ENCODE data around the gene CCNQ.

The CCNQ gene

DNA sequence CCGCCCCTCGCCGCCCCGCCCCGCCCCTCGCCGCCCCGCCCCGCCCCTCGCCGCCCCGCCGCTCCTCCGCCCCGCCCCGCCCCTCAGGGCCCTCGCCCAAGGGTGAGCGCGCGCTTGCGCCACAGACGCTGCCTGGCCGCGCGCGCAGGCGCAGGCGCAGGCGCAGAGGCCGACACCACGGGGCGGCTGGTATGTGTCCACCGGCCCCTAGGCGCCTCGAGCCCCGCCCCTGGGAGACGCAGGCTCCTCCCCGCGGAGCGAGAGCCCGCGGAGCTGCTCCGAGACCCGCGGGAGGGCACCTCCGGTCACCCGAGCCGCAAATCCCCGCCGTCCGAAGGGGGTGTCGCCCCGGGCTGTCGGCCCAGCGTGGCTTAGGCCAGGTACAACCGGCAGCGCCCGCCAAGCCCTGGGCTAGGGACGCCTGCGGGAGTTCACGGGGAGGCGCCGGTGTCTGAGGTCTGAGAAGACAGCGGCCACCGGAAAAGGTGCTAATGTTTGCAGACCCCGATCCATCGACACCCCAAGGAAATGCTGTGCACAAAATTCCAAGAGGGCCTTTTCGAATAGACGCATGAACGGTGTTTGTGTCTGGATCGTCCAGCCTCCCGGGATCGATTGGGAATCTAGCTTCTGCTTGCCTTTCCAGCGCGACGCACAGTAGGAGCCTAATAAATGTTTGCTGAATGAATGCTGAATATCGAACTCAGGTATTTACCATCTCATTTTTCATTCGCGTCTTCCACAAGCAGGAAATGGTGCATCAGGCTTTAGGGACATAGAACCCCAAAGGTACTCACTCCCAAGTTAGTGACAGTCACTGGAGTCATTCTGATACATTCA, 473 bp upstream of the CCNQ start:
- peak overlapping the region; percentile 40 for H3K27ac Mint-ChIP-seq
- no peaks in the 10 kb centered on the region for H3K9me3 Mint-ChIP-seq
- H3K4me3 Mint-ChIP-seq = peak overlapping the region; percentile 83
- H3K4me1 Mint-ChIP-seq (ENCODE audit: low read depth) = peaks cover 33% of the 10 kb centered on the region
- H3K27me3 Mint-ChIP-seq = no peaks in the 10 kb centered on the region
- peaks cover 6% of the 10 kb centered on the region for H3K36me3 Mint-ChIP-seq (ENCODE audit: low read depth)

DNA sequence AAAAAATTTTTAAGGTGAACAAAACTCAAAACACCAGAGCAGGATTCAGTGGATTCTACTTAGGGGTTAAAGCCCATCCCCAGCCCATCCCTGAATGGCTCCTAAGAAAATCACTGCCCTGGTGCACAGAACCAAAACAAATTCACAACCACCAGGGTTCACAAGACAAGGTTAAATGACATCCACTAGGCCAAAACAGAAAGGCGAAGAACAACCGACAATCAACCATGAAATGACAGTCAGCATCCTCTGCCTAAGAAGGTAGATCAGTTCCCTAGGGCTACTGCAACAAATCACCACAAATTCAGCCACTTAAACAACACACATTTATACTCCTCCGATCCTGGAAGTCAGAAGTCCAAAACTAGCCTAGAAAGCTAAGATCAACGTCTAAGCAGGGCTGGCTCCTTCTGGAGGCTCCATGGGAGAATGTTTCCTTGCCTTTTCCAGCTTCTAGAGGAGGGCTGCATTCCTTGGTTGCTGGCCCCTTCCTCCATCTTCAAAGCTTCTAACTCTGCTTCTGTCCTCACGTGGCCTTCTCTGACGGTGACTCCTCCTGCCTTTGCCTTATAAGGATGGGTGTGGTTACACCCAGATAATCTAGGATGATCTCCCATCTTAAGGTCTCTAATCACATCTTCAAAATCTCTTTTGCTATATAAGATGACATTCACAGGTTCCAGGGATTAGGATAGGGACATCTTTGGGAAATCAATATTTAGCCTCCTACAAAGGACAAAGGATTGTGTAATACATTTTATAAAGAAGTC, 1.8 kb downstream of the CCNQ start:
- Mint-ChIP-seq H3K27ac (no peak overlapping the region), H3K36me3 (ENCODE audit: low read depth) (peaks cover 6% of the 10 kb centered on the region), H3K9me3 (no peaks in the 10 kb centered on the region)

DNA sequence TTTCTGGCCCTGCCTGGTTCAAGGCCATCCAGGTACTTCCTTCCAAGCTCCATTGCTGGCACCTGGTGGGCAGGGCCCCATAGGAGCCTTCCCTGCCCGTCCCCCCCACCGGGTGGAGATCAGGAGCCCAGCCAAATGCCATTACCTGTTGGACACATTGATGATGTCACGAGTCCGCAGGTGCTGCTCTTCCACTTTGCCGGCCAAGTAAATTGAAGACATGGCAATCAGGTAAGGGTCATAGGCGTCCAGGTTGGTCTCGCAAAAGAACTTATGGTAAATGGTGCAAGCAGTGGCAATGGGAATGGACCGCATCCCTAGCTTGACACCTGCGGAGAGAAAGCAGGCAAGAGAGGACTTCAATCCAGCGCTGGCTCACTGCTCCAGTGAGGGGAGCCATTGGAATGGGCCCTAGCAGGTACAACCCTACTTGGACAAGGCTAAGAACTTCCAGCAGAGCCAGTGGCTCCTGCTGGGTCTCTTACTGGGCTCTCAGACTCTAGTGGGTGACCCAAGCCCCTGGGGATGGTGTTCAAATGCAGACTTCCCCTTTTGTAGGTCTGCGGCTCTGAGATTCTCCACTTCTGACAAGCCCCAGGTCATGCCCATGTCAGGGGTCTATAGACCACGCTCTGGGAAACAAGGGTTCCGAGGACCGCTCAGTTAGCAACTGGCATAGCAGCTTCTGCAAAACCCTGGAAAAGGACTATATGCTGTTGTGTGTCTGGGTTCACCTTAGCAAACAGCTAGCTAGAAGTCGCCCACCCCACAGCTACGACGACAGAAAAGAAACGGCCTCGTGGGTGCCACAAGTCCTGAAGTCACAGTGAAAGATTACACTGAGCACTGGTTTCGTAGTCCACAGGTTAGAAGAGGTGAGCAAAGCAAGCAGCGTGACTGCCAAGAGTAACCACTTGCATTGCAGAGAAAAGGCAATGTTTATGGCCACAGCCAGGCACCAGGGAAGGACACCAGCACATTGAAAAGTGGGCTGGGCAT, 2.8 kb downstream of the CCNQ start:
- H3K36me3 Mint-ChIP-seq (ENCODE audit: low read depth) = peaks cover 6% of the 10 kb centered on the region
- no peaks in the 10 kb centered on the region for H3K27me3 Mint-ChIP-seq
- no peaks in the 10 kb centered on the region for H3K9me3 Mint-ChIP-seq
- H3K27ac Mint-ChIP-seq = peak overlapping the region; percentile 11
- H3K4me3 Mint-ChIP-seq = no peak overlapping the region
- peaks cover 33% of the 10 kb centered on the region for H3K4me1 Mint-ChIP-seq (ENCODE audit: low read depth)

More for the DNA sequence above, 1.8 kb downstream of the CCNQ start:
- Mint-ChIP-seq H3K4me1 (ENCODE audit: low read depth) (peaks cover 33% of the 10 kb centered on the region), H3K4me3 (peak overlapping the region; percentile 87), H3K27me3 (no peaks in the 10 kb centered on the region)

DNA sequence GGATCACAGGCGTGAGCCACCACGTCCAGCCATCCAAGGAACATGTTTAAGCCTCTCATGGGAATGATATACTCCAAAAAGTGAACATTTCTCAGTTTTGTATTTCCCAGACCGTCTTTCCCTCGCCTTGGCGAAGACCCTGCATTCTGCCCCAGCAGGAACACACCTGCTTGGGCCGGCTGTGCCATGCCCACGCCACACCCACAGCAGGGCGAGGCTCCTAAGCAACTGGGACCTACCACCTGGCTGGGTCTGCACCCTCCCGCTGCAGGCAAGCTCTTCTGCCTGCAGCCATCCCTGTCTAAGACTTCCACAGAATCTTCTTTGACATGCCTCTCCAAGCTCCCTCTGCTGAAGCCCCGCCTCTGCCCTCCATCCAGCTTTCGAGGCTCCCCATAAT, 3.6 kb downstream of the CCNQ start:
- Mint-ChIP-seq H3K4me1 (ENCODE audit: low read depth) (peaks cover 32% of the 10 kb centered on the region), H3K27me3 (no peaks in the 10 kb centered on the region), H3K4me3 (no peak overlapping the region), H3K36me3 (ENCODE audit: low read depth) (peaks cover 6% of the 10 kb centered on the region), H3K9me3 (no peaks in the 10 kb centered on the region), H3K27ac (no peak overlapping the region)

DNA sequence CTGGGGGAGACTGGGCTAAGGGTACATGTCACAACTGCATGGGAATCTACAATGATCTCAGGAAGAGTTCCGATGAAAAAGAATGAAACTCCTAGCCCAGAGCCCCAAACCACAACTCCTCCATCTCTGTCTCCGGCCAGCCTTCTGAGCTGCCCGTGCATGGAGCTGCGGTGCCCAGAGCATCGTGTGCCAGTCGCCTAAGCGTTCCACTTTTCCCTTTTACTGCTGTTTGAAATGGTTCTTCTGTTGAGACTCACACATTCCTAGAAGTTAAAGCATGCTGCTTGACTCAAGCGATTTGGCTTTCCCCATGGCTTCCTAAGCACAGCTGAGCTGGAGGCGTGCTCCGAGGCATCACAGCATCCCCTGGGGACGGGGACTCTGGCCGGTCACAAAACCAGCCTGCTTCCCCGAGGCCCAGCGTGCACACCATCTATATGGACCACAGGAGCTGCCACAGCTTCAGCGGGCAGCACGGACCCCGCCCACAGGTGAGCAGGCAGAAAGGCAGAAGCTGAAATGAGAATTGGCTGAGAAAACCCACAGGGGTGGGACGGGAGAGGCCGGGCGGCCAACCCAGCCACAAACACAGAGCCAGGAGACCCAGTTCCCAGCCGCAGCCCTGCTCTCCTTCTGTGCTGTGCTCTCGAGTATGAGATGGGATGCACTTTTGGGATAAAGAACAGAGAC, 5.0 kb downstream of the CCNQ start:
- Mint-ChIP-seq H3K36me3 (ENCODE audit: low read depth) (peaks cover 6% of the 10 kb centered on the region), H3K27ac (no peak overlapping the region), H3K27me3 (no peaks in the 10 kb centered on the region), H3K9me3 (no peaks in the 10 kb centered on the region), H3K4me3 (no peak overlapping the region), H3K4me1 (ENCODE audit: low read depth) (peaks cover 26% of the 10 kb centered on the region)

GRCh38 chrX:153592966-153593688, 5.8 kb downstream of the CCNQ start:
- no peak overlapping the region for H3K4me3 Mint-ChIP-seq
- H3K36me3 Mint-ChIP-seq (ENCODE audit: low read depth) = peaks cover 6% of the 10 kb centered on the region
- no peaks in the 10 kb centered on the region for H3K9me3 Mint-ChIP-seq
- H3K27me3 Mint-ChIP-seq = no peaks in the 10 kb centered on the region
- H3K27ac Mint-ChIP-seq = no peak overlapping the region
- peaks cover 23% of the 10 kb centered on the region for H3K4me1 Mint-ChIP-seq (ENCODE audit: low read depth)

DNA sequence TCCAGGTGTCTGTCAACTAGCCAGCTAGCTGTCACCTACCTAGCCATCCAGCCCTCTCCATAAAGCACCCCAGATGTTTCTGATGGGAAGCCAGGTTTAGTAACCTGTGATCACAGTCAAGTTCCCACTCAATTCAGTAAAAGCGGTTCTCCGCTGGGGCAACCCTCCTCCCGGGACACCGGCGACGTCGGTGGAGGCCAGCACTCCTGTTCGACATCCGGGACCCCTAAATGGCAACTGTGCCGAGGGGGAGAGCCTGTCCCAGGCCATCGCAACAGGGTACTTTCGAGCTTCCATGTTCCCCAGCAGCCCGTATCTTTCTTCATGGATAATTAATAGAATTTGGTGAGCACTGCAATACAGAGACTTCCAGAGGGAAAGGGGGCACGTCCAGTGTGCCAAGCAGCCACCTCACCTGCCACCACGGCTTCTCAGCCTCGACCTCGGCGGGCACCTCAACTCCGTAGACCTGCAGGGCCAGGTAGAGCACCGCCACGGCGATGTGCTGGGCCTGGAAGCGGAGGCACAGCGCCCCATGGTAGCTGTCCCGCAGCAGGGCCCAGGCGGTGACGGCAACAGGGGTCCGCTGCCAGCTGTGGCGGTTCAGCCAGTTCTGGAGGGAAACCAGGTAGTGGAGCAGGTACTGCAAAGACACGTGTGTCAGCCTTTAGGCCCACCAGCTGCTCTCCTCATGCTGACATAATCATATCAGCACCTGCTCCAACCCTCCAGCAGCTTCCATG, 6.7 kb downstream of the CCNQ start:
- Mint-ChIP-seq H3K27ac (no peak overlapping the region), H3K4me3 (no peak overlapping the region), H3K9me3 (no peaks in the 10 kb centered on the region), H3K36me3 (ENCODE audit: low read depth) (peaks cover 6% of the 10 kb centered on the region), H3K27me3 (no peaks in the 10 kb centered on the region), H3K4me1 (ENCODE audit: low read depth) (peaks cover 14% of the 10 kb centered on the region)

DNA sequence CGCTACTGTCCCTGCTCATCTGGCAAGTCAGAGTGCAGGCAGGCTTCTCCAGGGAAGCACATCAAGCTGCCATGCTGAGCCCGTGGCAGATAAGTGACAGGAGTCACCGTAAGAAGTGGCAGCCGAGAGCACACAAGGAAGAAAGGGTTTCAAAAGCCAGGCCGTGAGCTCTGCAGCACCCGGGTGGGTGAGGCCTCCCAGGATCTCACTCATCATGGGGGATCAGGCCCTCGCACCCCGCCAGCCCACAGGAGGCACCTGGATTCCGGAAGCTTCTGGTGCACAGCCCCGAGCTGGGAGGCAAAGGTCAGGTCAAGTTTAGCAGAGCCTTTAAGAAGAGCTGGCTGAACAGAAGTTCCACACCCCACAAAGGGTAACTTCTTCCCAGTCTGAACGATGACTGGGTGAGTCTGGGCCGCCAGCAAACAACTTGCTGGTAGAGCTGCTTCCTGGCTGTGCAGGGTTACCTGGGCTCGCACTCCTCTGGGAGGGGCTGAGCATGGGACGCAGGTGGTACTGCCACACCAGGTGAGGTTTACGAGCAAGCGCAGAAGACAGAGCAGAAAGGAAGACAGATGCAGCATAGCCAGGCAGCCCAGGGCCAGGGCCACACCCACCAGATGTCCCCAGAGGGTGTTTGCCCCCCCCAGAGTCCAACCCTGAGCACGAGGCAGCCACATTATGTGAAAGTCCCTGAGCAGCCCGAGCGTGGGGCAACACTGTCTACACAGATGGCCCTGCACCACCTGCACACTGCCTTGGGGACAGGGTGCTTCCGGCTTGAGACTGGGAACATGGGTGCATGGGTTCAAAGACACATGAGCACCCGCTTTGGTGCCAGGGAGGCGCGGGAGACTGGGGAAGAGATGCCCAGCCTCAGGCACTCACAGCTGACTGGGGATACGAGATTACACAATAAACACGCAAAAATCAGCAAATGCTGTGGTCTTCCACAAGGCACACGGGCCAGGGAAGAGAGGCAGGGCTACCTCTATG, 7.7 kb downstream of the CCNQ start:
- no peaks in the 10 kb centered on the region for H3K9me3 Mint-ChIP-seq

GRCh38 chrX:153588782-153589446, 10.0 kb downstream of the CCNQ start:
- H3K4me3 Mint-ChIP-seq = no peak overlapping the region
- H3K9me3 Mint-ChIP-seq = no peaks in the 10 kb centered on the region
- H3K36me3 Mint-ChIP-seq (ENCODE audit: low read depth) = peaks cover 5% of the 10 kb centered on the region
- H3K27ac Mint-ChIP-seq = no peak overlapping the region
- H3K27me3 Mint-ChIP-seq = no peaks in the 10 kb centered on the region
- H3K4me1 Mint-ChIP-seq (ENCODE audit: low read depth) = peaks cover under 1% of the 10 kb centered on the region

More for the DNA sequence above, 7.7 kb downstream of the CCNQ start:
- Mint-ChIP-seq H3K27me3 (no peaks in the 10 kb centered on the region), H3K4me3 (no peak overlapping the region), H3K36me3 (ENCODE audit: low read depth) (peaks cover 11% of the 10 kb centered on the region), H3K4me1 (ENCODE audit: low read depth) (peaks cover 4% of the 10 kb centered on the region), H3K27ac (peak overlapping the region; percentile 36)

GRCh38 chrX:153588021-153588781, 10.7 kb downstream of the CCNQ start:
- H3K36me3 Mint-ChIP-seq (ENCODE audit: low read depth) = peaks cover 5% of the 10 kb centered on the region
- peaks cover 8% of the 10 kb centered on the region for H3K4me1 Mint-ChIP-seq (ENCODE audit: low read depth)
- H3K27me3 Mint-ChIP-seq = no peaks in the 10 kb centered on the region
- no peak overlapping the region for H3K4me3 Mint-ChIP-seq
- no peaks in the 10 kb centered on the region for H3K9me3 Mint-ChIP-seq
- no peak overlapping the region for H3K27ac Mint-ChIP-seq

- Mint-ChIP-seq H3K27me3 (no peaks in the 10 kb centered on the region), H3K27ac (no peak overlapping the region), H3K4me3 (no peak overlapping the region), H3K36me3 (ENCODE audit: low read depth) (peaks cover 5% of the 10 kb centered on the region), H3K9me3 (no peaks in the 10 kb centered on the region), H3K4me1 (ENCODE audit: low read depth) (peaks cover 16% of the 10 kb centered on the region)
Measured at GRCh38 chrX:153587342-153587741, 11.6 kb downstream of the CCNQ start.
